Measurements from ENCODE around the gene RALGDS. TPM values are rescaled to one million over a fixed set of nuclear protein-coding genes. Genes with fewer than 3 reads are reported as not detected.

Gene RALGDS
- total and polyA plus RNA-seq, 9 of the 15 experiments (the other 6 are each of a cell fraction or from before 2014, with no cell fraction given) = 0.75 to 43.3 (median 27.1) TPM

DNA sequence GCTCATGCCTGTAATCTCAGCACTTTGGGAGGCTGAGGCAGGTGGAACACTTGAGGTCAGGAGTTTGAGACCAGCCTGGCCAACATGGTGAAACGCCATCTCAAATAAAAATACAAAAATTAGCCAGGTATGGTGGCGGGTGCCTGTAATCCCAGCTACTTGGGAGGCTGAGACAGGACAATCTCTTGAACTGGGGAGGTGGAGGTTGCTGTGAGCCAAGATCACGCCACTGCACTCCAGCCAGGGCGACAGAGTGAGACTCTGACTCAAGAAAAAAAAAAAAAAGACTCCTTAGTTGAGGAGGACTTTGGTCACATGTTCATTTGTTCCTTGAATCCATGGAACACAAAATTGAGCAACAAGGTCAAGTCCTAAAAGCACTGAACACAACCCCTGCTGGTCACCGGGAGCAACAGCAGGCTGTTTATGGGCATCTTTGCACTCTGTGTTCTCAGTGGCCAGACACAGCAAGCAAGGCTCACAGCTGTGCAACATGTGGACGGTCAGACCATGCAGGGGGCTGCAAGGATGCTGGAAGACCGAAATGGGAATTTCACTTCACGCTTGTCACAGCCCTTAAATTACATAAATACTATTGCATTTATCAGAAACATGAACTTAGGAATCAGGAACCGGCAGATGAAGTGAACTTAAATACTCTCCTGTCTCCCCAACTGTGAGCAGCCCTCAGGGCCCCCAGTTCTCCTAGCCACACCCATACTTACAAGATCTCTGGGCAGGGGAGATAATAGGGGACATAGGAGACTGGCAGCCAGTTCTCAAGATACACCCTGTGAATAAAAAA lies 39.9 kb upstream of the RALGDS start (continued):
- TF ChIP-seq XRCC3 (IDR thresholded peaks at IDR 0.05) = no peak
- 0 out of 2 replicates have a peak, but pooled peaks have one; percentile 31 for TF ChIP-seq ZNF766 (CRISPR knock-in tag; conservative IDR thresholded peaks at IDR 0.05)
- no peak for TF ChIP-seq ZNF133 (CRISPR knock-in tag; IDR thresholded peaks at IDR 0.05)
- TF ChIP-seq RBM34 (IDR thresholded peaks at IDR 0.05; ENCODE audit: borderline replicate concordance, insufficient read depth, low read length) = no peak
- TF ChIP-seq SAP30 (IDR thresholded peaks at IDR 0.05; ENCODE audit: borderline replicate concordance, insufficient read depth, low read depth, low read length, poor library complexity, severe bottlenecking) = no peak
- TF ChIP-seq SRSF3 (IDR thresholded peaks at IDR 0.05; ENCODE audit: insufficient read depth, low read length) = no peak
- TF ChIP-seq, protein P1, sequence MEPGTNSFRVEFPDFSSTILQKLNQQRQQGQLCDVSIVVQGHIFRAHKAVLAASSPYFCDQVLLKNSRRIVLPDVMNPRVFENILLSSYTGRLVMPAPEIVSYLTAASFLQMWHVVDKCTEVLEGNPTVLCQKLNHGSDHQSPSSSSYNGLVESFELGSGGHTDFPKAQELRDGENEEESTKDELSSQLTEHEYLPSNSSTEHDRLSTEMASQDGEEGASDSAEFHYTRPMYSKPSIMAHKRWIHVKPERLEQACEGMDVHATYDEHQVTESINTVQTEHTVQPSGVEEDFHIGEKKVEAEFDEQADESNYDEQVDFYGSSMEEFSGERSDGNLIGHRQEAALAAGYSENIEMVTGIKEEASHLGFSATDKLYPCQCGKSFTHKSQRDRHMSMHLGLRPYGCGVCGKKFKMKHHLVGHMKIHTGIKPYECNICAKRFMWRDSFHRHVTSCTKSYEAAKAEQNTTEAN (CRISPR knock-in tag; IDR thresholded peaks at IDR 0.05) = no peak
- no peak for TF ChIP-seq ZNF217 (CRISPR knock-in tag; IDR thresholded peaks at IDR 0.05)
- TF ChIP-seq ESRRB (CRISPR knock-in tag; IDR thresholded peaks at IDR 0.05; ENCODE audit: borderline replicate concordance) = no peak
- TF ChIP-seq ETS2 (tag; IDR thresholded peaks at IDR 0.05; ENCODE audit: borderline replicate concordance, poor library complexity, severe bottlenecking) = no peak
- TF ChIP-seq ZNF143 (CRISPR knock-in tag; IDR thresholded peaks at IDR 0.05) = no peak
- no peak for TF ChIP-seq SETDB1 (IDR thresholded peaks at IDR 0.05; ENCODE audit: low read length)
- TF ChIP-seq, protein P2, sequence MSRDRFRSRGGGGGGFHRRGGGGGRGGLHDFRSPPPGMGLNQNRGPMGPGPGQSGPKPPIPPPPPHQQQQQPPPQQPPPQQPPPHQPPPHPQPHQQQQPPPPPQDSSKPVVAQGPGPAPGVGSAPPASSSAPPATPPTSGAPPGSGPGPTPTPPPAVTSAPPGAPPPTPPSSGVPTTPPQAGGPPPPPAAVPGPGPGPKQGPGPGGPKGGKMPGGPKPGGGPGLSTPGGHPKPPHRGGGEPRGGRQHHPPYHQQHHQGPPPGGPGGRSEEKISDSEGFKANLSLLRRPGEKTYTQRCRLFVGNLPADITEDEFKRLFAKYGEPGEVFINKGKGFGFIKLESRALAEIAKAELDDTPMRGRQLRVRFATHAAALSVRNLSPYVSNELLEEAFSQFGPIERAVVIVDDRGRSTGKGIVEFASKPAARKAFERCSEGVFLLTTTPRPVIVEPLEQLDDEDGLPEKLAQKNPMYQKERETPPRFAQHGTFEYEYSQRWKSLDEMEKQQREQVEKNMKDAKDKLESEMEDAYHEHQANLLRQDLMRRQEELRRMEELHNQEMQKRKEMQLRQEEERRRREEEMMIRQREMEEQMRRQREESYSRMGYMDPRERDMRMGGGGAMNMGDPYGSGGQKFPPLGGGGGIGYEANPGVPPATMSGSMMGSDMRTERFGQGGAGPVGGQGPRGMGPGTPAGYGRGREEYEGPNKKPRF (IDR thresholded peaks at IDR 0.05; ENCODE audit: low read depth, low read length) = no peak
- no peak for TF ChIP-seq ZNF146 (CRISPR knock-in tag; IDR thresholded peaks at IDR 0.05; ENCODE audit: unreplicated experiment)
- no peak for TF ChIP-seq ETV6 (IDR thresholded peaks at IDR 0.05; ENCODE audit: borderline replicate concordance in 1 of 2, low read depth in 2 of 2, low read length in 1 of 2)
- no peak for TF ChIP-seq ETV6 (CRISPR knock-in tag; IDR thresholded peaks at IDR 0.05; ENCODE audit: borderline replicate concordance)
- TF ChIP-seq ZNF282 (CRISPR knock-in tag; IDR thresholded peaks at IDR 0.05) = no peak
- TF ChIP-seq MIER1 (IDR thresholded peaks at IDR 0.05; ENCODE audit: low read depth) = no peak
- TF ChIP-seq GABPB1 (CRISPR knock-in tag; IDR thresholded peaks at IDR 0.05) = no peak
- TF ChIP-seq MEF2D (tag; conservative IDR thresholded peaks at IDR 0.05; ENCODE audit: low read depth) = no peak
- TF ChIP-seq SMAD1 (IDR thresholded peaks at IDR 0.05; ENCODE audit: low read depth, low read length, partially characterized antibody) = no peak
- TF ChIP-seq ZC3H4 (CRISPR knock-in tag; IDR thresholded peaks at IDR 0.05; ENCODE audit: borderline replicate concordance) = no peak
- TF ChIP-seq NR4A1 (CRISPR knock-in tag; IDR thresholded peaks at IDR 0.05) = no peak
- no peak for TF ChIP-seq NR4A1 (tag; IDR thresholded peaks at IDR 0.05)
- no peak for TF ChIP-seq ZNF184 (CRISPR knock-in tag; IDR thresholded peaks at IDR 0.05)
